ENCODE data around the gene KLHL7. TPM values are rescaled to one million over a fixed set of nuclear protein-coding genes. Genes with fewer than 3 reads are reported as not detected.
A peak's percentile ranks its signal among the peaks of the same experiment; 100 is the strongest.

The KLHL7 gene, protein sequence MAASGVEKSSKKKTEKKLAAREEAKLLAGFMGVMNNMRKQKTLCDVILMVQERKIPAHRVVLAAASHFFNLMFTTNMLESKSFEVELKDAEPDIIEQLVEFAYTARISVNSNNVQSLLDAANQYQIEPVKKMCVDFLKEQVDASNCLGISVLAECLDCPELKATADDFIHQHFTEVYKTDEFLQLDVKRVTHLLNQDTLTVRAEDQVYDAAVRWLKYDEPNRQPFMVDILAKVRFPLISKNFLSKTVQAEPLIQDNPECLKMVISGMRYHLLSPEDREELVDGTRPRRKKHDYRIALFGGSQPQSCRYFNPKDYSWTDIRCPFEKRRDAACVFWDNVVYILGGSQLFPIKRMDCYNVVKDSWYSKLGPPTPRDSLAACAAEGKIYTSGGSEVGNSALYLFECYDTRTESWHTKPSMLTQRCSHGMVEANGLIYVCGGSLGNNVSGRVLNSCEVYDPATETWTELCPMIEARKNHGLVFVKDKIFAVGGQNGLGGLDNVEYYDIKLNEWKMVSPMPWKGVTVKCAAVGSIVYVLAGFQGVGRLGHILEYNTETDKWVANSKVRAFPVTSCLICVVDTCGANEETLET
- total RNA-seq: 10 to 100 TPM; 14.4 to 17.8 TPM
- long read RNA-seq, full-length matches to known transcripts: 29 of 38 reads
- long read RNA-seq, partial matches to known transcripts: 4 of 38 reads
- long read RNA-seq, other reads (novel, unspliced or antisense): 5 of 38 reads

DNA sequence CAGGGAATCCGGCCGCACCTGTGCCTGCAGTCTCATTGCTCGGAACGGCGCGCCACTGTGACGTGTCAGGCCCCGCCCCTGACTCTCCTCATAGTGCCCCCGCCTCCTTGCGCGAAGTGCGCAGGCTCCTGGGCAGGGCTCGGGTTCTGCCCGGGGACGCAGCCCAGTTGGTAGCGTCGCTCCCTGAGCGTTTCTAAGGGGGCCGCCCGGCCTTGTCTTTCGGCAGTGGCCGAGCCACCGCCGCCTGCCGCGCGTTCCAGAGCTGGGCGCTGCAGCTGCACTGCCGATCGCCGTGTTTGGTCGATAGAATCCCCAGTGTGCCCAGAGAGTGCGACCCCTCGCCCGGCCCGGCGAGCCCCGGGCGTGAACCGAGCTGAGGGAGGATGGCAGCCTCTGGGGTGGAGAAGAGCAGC, at the start of gene KLHL7:
TSS of gene KLHL7 (plus strand) at position 142 of the 413 bp plus-strand sequence. CDS start at position 384, 242 bp downstream.
- DNase-seq: peak; percentile 96 to 99
- intact Hi-C loops (cut with DNase I, micrococcal nuclease): loop anchor here in 1 of 2 donors (5.0 kb wide), 1 partner anchor 77 kb away; the partner anchor contains the start of gene NUP42
- peak; percentile 100 for ATAC-seq

DNA sequence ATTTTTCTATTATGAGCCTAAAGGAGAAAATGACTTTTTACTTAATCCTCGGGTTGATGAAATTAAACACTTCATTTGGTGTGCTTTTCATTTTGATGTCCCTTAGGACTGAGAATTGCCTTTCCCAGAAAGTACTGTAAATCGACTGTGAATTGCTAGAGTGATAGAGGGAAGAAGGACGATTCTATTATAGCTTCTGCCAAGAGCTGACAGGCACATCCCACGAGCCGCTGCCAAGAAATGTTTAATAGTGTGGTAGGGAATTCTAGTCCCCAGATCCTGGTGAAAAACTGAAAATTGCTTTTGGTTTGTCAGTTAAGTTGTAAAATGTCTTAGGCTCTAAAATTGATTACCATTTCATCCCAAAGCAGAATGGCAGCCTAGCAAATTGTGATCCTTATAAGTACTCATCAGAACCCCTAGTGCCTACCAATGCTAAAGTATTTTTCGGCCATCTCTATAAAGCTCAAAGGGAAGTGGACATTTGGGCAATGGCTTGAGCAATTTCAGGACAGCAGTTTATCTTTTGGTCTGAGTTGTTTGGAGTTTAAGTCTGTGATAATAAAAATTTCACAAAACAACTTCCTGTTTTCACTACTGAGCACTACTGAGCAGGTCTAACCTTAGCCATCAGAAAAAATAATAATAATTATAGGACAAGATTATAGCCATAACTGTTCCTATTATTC, 47.0 kb upstream of the KLHL7 start:
- no peak for ATAC-seq
- intact Hi-C loops (cut with DNase I, micrococcal nuclease): loop anchor here in 1 of 2 donors (10.0 kb wide), 1 partner anchor 504 kb away; no protein-coding TSS in a partner anchor
- DNase-seq: no peak

DNA sequence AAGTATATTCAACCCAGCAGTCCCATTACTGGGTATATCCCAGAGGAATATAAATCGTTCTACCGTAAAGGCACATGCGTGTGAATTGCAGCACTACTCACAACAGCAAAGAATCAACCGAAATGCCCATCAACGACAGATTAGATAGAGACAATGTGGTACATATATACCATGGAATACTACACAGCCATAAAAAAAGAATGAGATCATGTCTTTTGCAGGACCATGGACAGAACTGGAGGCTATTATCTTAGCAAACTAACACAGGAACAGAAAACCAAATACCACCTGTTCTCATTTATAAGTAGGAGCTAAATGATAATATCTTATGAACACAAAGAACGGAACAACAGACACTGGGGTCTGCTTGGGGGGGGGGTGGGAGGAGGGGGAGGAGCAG, 44.3 kb upstream of the KLHL7 start:
- DNase-seq (no peak), ATAC-seq (no peak)
- intact Hi-C loops (cut with DNase I, micrococcal nuclease): no loop called here

DNA sequence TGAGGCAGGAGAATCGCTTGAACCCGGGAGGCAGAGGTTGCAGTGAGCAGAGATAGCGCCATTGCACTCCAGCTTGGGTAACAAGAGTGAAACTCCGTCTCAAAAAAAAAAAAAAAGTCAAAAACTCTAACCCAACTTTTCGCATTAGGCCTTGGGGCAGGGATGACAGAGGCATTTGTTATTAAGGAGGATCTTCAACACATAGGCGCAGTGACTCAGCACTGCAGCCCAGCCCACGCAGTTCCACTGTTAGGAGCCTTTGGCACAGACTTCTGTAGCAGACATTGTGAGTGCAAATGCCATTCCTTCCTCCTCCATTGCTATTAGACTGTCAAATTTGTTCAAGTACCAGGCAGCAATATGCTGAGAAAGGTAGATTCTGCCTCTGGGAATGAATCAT, 43.1 kb upstream of the KLHL7 start:
- intact Hi-C loops (cut with DNase I, micrococcal nuclease): no loop called here
- DNase-seq (no peak), ATAC-seq (no peak)

DNA sequence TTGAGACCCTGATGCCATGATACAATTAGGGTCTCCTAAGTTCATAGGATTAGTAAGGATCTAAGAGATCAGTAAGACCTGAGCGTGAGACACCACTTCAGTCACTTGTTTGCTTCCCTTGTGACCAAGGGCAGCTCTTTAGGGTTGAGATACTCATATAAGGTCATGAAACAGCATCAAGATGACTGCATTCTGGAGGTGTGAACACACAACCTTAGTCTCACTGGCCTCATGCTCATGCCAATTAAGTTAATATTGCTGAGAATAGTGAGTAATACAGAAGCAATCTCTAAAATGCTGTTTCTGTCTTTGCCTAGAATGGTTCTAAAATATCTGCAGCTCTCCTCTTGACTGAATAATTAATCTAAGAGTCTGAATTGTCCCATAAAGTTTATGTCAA, 39.6 kb upstream of the KLHL7 start:
- DNase-seq (no peak), ATAC-seq (no peak)
- intact Hi-C loops (cut with DNase I, micrococcal nuclease): no loop called here

DNA sequence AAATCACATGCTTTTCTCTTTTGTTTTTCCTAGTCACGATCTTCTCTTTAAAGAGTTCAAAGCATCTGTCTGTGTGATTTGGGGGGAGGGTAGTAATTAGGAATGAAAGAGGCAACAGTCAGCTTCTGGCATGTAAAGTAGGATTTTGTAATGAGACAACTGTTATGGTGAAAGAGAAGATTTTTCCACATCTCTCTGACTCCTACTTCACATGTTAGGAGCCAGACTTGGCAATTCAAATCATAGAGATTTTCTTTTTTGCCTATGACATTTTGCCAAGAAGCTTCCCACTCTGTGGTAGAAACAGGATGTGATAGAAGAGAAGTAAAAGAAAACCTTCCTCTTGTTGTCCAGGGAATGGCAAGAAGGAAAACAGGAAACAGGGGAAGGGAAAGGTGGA, 38.3 kb upstream of the KLHL7 start:
- DNase-seq (no peak), ATAC-seq (no peak)
- intact Hi-C loops (cut with DNase I, micrococcal nuclease): no loop called here

DNA sequence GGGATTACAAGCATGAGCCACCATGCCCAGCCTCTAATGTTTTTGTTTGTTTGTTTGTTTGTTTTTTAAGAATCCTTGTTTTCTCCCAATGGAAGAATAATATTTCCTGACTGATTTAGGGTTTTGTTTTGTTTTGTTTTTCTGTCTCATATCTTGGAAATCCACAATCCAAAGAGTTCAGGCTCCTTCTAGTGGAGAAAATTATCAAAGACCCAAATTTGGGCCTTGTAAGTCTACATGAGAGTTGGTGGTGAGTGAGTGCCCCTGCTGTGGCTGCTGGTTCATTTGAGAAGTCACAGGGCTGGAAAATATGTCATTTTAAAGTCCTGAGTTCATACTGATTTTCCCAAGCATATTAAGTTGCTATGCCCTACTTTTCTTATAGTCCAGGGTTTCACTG, 33.5 kb upstream of the KLHL7 start:
- intact Hi-C loops (cut with DNase I, micrococcal nuclease): no loop called here
- ATAC-seq (no peak), DNase-seq (no peak)

DNA sequence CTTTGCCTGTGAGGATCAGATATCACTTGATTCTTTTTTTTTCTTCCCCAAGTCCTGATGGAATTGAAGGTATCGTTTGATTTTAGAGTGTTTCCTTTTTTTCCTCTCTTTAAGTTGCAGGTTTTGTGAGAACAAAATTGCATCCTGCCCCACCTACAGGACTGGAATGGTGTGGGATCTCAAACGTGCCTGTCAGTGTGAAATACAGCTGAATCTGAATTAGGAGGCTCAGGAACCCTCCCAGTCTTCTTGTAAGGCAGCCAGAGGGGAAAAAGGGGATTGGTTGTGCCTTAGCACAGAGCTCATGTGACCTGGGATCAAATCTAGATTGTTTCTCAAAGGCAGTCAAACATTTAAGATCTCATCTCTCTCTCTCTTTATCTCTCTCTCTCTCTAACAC, 32.7 kb upstream of the KLHL7 start:
- DNase-seq: no peak
- no peak for ATAC-seq
- intact Hi-C loops (cut with DNase I, micrococcal nuclease): no loop called here

DNA sequence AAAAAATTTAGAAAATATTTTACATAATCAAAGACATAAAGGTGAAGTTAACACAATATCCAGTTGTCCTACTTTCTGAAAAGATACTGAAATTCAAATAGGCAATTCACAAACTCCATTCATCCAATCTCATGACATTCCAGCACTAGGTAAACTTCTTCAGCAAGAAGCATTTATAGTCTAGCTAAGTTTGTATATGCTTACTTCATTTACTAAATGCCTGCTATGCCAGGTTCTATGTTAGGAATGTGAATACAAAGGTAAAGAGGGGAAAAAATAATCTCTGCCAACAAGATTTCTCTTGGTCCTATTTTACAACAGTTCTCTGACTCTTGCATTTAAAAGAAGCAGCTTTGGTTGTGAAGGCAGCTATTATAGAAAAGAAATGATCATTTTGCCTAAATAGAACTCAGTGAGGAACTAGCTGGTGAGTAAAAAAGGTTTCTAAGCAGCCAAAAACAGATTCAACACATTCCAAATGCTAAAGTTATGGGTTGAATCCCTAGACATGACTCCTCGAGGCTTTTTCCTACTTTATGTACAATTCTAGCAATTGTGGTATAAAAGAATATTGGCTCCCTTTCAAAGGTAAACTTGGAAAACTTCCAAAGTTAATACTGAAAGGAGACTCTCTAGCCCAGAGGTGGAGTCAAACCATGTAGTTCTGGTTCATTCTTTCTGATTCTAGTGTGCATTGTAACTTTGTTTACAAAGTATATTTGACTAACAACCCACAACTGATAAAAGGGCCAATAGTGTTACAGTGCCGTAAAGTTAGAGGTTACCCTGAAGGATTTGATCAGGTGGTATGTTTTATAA, 30.9 kb upstream of the KLHL7 start:
- peak; percentile 98 for ATAC-seq
- intact Hi-C loops (cut with DNase I, micrococcal nuclease): no loop called here
- no peak for DNase-seq

DNA sequence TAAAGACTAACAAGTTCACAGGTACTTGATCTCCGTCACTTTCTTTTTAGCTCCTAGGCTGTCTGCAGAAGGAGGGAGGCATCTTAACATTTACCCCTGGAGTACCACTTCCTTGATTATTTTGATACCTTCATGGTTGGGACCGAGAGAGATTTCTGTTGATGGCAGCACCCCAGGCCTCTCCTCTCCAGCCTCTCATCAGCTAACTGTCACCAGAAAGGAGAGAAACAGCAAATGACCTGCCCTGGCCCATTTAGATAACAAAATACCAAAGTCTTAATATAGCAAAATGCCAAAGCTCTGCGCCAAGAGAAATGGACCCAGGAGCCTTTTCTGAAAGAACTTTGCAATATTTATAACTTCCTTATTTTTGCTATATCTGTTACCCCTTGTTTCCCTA, 30.0 kb upstream of the KLHL7 start:
- intact Hi-C loops (cut with DNase I, micrococcal nuclease): no loop called here
- no peak for ATAC-seq
- no peak for DNase-seq

DNA sequence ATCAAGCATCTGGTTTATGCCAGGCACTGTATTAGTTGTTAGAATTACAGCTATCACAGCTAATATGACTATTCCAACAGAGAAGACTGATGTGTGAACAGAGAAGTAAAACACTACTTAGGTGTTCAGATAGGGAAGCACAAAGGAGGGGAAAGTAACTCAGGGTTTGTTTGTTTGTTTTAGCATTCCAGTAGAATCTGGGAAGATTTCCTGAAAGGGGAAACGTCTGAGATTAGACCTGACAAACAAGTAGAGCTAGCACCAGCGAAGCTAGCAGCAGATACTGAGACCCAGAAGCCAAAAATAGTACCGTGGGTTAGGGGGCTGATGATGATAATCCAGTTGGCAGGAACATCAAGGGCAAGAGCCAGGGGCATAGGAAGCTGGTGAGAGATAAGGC, 28.8 kb upstream of the KLHL7 start:
- intact Hi-C loops (cut with DNase I, micrococcal nuclease): no loop called here
- no peak for ATAC-seq
- no peak for DNase-seq

DNA sequence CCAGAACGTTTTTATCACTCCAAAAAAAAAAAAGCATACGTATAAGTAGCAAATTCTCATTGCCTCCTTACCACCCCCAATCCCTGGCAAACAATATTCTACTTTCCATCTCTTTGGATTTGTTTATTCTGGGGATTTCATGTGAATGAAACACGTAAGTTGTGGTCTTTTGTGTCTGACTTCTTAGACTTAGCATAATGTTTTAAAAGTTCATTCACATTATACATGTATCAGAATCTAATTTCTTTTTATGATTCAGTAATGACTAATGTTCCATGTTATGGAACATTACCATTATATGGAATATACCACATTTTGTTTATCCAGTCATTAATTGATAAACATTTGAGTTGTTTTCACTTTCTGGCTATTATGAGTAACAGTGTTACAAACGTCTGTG, 12.5 kb upstream of the KLHL7 start:
- no peak for ATAC-seq
- no peak for DNase-seq
- intact Hi-C loops (cut with DNase I, micrococcal nuclease): no loop called here

DNA sequence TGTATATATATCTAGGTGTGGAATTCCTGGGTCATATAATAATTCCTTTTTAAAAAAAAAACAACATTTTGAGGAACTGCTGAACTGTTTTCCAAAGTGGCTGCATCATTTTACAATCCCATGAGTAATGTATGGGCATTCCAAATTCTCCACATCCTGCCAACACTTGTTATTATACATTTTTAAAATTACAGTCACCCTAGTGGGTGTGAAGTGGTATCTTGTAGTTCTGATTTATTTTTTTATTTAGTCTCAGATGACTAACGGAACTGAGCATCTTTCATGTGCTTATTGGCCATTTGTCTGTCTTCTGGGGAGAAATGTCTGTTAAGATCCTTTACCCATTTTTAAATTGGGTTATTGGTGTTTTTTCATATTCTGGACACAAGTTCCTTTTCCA, 12.0 kb upstream of the KLHL7 start:
- no peak for ATAC-seq
- DNase-seq: no peak
- intact Hi-C loops (cut with DNase I, micrococcal nuclease): no loop called here

DNA sequence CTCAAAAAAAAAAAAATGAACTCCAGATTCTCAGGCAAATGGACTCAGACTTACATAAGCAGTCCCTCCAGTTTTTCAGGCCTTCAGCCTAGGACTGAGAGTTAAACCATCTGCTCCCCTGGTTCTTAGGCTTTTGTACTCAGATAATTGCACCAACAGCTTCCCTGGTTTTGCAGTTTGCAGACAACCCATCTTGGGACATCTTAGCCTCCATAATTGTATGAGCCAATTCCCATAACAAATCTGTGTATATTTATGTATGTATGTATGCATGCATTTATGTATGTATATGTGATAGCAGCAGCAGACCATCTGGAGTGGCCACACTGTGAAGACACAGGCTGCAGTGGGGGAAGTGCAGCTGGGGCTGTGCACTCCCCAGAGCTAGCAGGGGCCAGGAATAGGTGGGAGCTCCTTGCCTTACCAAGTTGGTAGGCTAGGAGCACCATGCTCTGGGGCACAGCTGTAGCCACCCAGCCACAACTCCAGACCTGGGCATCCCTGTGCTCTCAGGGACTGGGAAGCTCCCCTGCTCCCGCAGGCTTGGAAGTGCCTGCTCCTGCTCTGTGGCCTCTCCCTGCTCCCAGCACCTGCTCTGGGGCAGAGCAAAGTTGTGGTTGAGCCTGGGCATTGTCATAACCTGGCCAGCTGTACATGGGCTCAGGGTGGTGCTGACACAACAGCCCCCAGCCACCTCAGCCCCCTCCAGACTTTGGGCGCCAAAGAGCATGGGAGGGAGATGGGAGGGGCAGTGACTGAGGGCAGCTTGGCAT, 8.9 kb upstream of the KLHL7 start:
- ATAC-seq (no peak), DNase-seq (no peak)
- intact Hi-C loops (cut with DNase I, micrococcal nuclease): no loop called here

DNA sequence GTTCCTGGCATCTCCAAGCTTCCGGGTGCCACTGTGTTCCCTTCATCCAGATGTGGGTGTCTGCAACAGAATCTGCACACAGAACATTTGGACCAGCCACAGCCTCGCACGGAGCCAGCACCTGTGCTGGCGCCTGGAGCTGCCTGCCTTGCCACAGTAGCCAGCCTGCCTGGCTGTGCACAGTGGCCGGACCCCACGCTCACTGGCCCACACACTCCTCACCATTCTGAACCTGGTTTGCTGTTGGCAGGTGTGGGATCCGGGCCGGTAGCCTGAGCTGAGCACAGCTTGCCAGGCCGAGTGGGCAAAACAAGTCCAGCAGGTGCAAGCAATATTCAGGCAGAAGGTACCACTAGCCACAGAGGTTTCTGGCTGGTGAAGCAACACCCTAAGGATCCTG, 7.6 kb upstream of the KLHL7 start:
- DNase-seq: no peak
- ATAC-seq: no peak
- intact Hi-C loops (cut with DNase I, micrococcal nuclease): no loop called here

DNA sequence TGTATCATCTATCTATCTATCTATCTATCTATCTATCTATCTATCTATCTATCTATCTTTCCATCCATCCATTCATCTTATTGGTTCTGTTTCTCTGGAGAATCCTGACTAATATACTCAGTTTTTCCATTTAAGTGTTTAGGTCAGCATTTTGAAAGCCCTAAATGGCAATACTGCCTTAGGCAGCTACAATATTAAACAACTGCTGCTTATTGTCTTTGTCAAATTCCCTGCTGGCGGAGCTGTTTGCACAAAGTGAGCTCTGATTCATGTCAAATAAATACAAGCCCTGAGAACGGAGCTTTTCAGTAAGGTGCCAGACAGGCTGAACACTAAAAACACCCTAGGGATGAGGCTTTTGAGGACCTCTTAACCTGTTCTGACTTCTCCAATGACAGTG, 7.1 kb upstream of the KLHL7 start:
- intact Hi-C loops (cut with DNase I, micrococcal nuclease): no loop called here
- DNase-seq: no peak
- ATAC-seq: no peak

DNA sequence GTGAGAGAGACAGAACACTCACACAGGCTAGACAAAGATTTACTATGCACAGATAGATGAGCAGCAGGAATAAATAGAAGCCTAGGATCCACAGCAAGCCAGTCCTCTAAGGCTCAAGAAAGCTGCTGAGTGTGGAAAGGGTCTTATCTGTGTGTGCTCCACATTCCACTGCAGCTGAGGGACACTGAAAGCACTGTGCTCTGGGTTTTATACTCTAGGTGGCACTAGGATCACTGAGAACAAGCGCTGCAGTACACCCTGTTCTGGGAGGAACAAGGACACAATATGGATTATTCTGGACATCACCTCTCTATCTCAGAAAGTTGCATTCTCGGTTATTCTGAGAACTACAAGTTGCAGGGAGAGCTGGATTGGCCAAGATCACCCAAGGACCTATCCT, 4.9 kb upstream of the KLHL7 start:
- DNase-seq (no peak), ATAC-seq (no peak)
- intact Hi-C loops (cut with DNase I, micrococcal nuclease): no loop called here

DNA sequence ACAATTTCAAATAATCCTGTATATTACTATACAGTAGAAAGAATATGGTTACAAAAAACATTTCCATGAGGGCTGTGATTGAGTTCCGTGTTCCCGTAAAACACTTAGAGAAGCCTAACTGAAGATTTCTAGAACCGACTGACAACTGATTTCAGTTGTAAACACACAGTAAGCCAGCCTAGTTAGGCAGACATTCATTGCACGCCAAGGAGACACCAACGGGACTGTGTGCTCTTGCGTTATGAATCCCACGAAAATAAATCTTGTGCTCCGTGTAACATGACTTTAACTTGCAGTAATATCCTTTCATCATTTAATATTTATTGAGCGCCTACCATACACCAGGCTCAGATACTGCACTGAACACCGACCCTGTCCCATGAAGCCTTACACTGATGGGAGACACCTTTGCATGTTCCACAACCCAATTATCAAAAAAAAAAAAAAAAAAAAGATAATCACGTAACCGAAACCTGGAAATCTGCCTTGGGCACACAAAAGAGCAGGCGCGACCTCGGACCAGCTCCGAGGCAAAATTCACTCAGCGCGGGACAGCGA, 420 bp upstream of the KLHL7 start:
- DNase-seq (no peak), ATAC-seq (peak; percentile 9)
- intact Hi-C loops (cut with DNase I, micrococcal nuclease): loop anchor here in 1 of 2 donors (5.0 kb wide), 1 partner anchor 77 kb away; the partner anchor contains the start of gene NUP42
